Measurements from ENCODE around the gene ZBTB4. TPM values are rescaled to one million over a fixed set of nuclear protein-coding genes. Genes with fewer than 3 reads are reported as not detected.

ZBTB4 gene
- total RNA-seq, 1 experiment from 2014 or later = 17.1 TPM

- no peak for TF ChIP-seq MAX (IDR thresholded peaks at IDR 0.05)
- TF ChIP-seq SIN3A (IDR thresholded peaks at IDR 0.05; ENCODE audit: low read depth) = no peak
- TF ChIP-seq ELF1 (IDR thresholded peaks at IDR 0.05; ENCODE audit: borderline replicate concordance, low read depth) = no peak
- no peak for TF ChIP-seq TCF7L2 (IDR thresholded peaks at IDR 0.05; ENCODE audit: borderline replicate concordance, extremely low read depth, insufficient read depth, insufficient read length)
- no peak for TF ChIP-seq POLR2A (IDR thresholded peaks at IDR 0.05; ENCODE audit: borderline replicate concordance, extremely low read depth, insufficient read depth, insufficient read length)
- TF ChIP-seq RAD21 (IDR thresholded peaks at IDR 0.05; ENCODE audit: low read depth) = peak; percentile 52
- no peak for TF ChIP-seq SP1 (IDR thresholded peaks at IDR 0.05; ENCODE audit: low read depth)
- no peak for TF ChIP-seq ATF3 (IDR thresholded peaks at IDR 0.05)
- TF ChIP-seq ZBTB33 (IDR thresholded peaks at IDR 0.05; ENCODE audit: extremely low read depth, insufficient replicate concordance, low read length) = no peak
- no peak for TF ChIP-seq ZNF274 (IDR thresholded peaks at IDR 0.05; ENCODE audit: low read depth, low read length)
- TF ChIP-seq CBX3 (IDR thresholded peaks at IDR 0.05; ENCODE audit: low read depth) = no peak
- no peak for TF ChIP-seq CEBPB (IDR thresholded peaks at IDR 0.05; ENCODE audit: low read depth)
- peak; percentile 19 to 51 (median 41); a peak in 3 of 6 replicates for TF ChIP-seq CTCF (IDR thresholded peaks at IDR 0.05 in 2 of 3, conservative IDR thresholded peaks at IDR 0.05 in 1 of 3; ENCODE audit: borderline replicate concordance in 1 of 3, insufficient read depth in 1 of 3, low read depth in 2 of 3, low read length in 2 of 3)
- TF ChIP-seq POLR2AphosphoS5 (IDR thresholded peaks at IDR 0.05; ENCODE audit: low read depth, low read length) = no peak
- DNase-seq (ENCODE audit: low read depth, low spot score) (no peak), ATAC-seq (peak; percentile 59)
- BruUV-seq (replicated peaks) = TSS peak; percentile 3
- no peaks in the 10 kb centered on the region for H3K9me3 ChIP-seq (ENCODE audit: control insufficient read depth in 1 of 2, insufficient read depth in 1 of 2, low read depth in 1 of 2, low read length in 2 of 2)
- H3K9me2 ChIP-seq (ENCODE audit: insufficient read depth) = no peaks in the 10 kb centered on the region
- peaks cover 73 to 77% of the 10 kb centered on the region in 2 experiments for H3K36me3 ChIP-seq (ENCODE audit: control insufficient read depth in 1 of 2, insufficient read depth in 2 of 2, low read length in 2 of 2)
- no peak overlapping the region for H3K4me3 ChIP-seq (replicated peaks in 1 of 2; ENCODE audit: low read depth in 1 of 2, low read length in 2 of 2)
- H3K4me2 ChIP-seq (ENCODE audit: low read length) = no peak overlapping the region
- intact Hi-C loops (cut with micrococcal nuclease) = no loop called here
- H4K20me1 ChIP-seq (ENCODE audit: insufficient read depth) = 0 out of 2 replicates have a peak, but pooled peaks cover 3% of the 10 kb centered on the region
- no peaks in the 10 kb centered on the region for H3K27me3 ChIP-seq (ENCODE audit: insufficient read depth, low read length)
- ChIA-PET RAD21 (ENCODE audit: low non-redundant PET in 1 of 2, low total read pairs in 2 of 2, uncharacterized antibody in 2 of 2, unreplicated experiment in 2 of 2) (no interaction called here), POLR2A (no interaction called here), CTCF (interaction anchor here (0.7 to 1.9 kb wide), 3 partner anchors 10 to 147 kb away, joined by 3 to 4 read pairs (median 3); no protein-coding TSS in a partner anchor)
- H3K9ac ChIP-seq (ENCODE audit: low read length) = no peak overlapping the region
- H2AFZ ChIP-seq (ENCODE audit: low read depth, low read length, poor library complexity, severe bottlenecking) = no peak overlapping the region
- no peak overlapping the region for H3K27ac ChIP-seq (ENCODE audit: low read depth, low read length)
- H3K4me1 ChIP-seq (ENCODE audit: control insufficient read depth in 1 of 2, insufficient read depth in 2 of 2, low read length in 2 of 2) = no peaks in the 10 kb centered on the region
- H3K79me2 ChIP-seq (ENCODE audit: insufficient read depth, low read length) = peaks cover 59% of the 10 kb centered on the region; the same call in 1 of the 2 replicates
Measured at GRCh38 chr17:7502987-7503386, 23.6 kb upstream of the ZBTB4 start.

Data from HCT116 (cell line).